GM19395 (cell line): ENCODE results near the gene EIF3D.

Experiments
- ATAC-seq: cut with Tn5 transposase; IDR thresholded peaks from one replicate; pipeline ENCODE4 v1.9.1; 2021; ENCODE audit warnings: mild to moderate bottlenecking, moderate library complexity; ENCODE audit not compliant: unreplicated experiment

EIF3D gene

GRCh38 chr22:36528795-36529751, at the start of gene EIF3D:
Gene EIF3D (minus strand): TSS chr22:36529166. CDS start chr22:36526121, 3,045 bp downstream.
- peak; percentile 93 for ATAC-seq

GRCh38 chr22:36578619-36579018, 49.7 kb upstream of the EIF3D start:
- ATAC-seq = no peak

GRCh38 chr22:36577019-36577418, 48.1 kb upstream of the EIF3D start:
- ATAC-seq = no peak

GRCh38 chr22:36574728-36575127, 45.8 kb upstream of the EIF3D start:
- no peak for ATAC-seq

- ATAC-seq = no peak
These were observed 44.9 kb upstream of the EIF3D start for GRCh38 chr22:36573815-36574363.

GRCh38 chr22:36571991-36572390, 43.0 kb upstream of the EIF3D start:
- ATAC-seq = no peak

- ATAC-seq = no peak
These were observed 41.0 kb upstream of the EIF3D start for GRCh38 chr22:36569999-36570398.

- ATAC-seq = no peak
These were observed 39.9 kb upstream of the EIF3D start for GRCh38 chr22:36568846-36569245.

- no peak for ATAC-seq
These were observed 37.8 kb upstream of the EIF3D start for GRCh38 chr22:36566720-36567119.

GRCh38 chr22:36565686-36566085, 36.7 kb upstream of the EIF3D start:
- ATAC-seq = no peak

GRCh38 chr22:36565159-36565507, 36.2 kb upstream of the EIF3D start:
- ATAC-seq = no peak

GRCh38 chr22:36564422-36565158, 35.6 kb upstream of the EIF3D start:
- ATAC-seq = no peak

GRCh38 chr22:36563898-36564297, 34.9 kb upstream of the EIF3D start:
- no peak for ATAC-seq

GRCh38 chr22:36563444-36563843, 34.5 kb upstream of the EIF3D start:
- ATAC-seq = no peak

- no peak for ATAC-seq
These were observed 34.0 kb upstream of the EIF3D start for GRCh38 chr22:36563001-36563400.

- no peak for ATAC-seq
These were observed 33.4 kb upstream of the EIF3D start for GRCh38 chr22:36562261-36562835.

- ATAC-seq = no peak
These were observed 32.4 kb upstream of the EIF3D start for GRCh38 chr22:36561291-36561811.

GRCh38 chr22:36560001-36560400, 31.0 kb upstream of the EIF3D start:
- ATAC-seq = no peak

GRCh38 chr22:36554098-36554497, 25.1 kb upstream of the EIF3D start:
- ATAC-seq = no peak

- no peak for ATAC-seq
These were observed 23.3 kb upstream of the EIF3D start for GRCh38 chr22:36552289-36552688.
